Right hindlimb (tissue), 1 donor: ENCODE results near the gene PLEKHG3.
A peak's percentile ranks its signal among the peaks of the same experiment; 100 is the strongest.

ENCODE experiments used
- DNase-seq: peaks from one replicate; pipeline ENCODE4 v3.0.0-alpha.2; 2018

PLEKHG3 gene

GRCh38 chr14:64748995-64749714, 44.9 kb downstream of the PLEKHG3 start:
- DNase-seq: no peak

- no peak for DNase-seq
These were observed 48.7 kb downstream of the PLEKHG3 start for GRCh38 chr14:64752909-64753308.

GRCh38 chr14:64753374-64753773, 49.1 kb downstream of the PLEKHG3 start:
- no peak for DNase-seq

- DNase-seq: no peak
These were observed 49.8 kb downstream of the PLEKHG3 start for GRCh38 chr14:64753999-64754398.

GRCh38 chr14:64754685-64755084, 50.5 kb downstream of the PLEKHG3 start:
- DNase-seq: no peak

GRCh38 chr14:64755781-64756221, 51.6 kb downstream of the PLEKHG3 start:
- DNase-seq: no peak

GRCh38 chr14:64756712-64757111, 52.5 kb downstream of the PLEKHG3 start:
- DNase-seq: no peak

GRCh38 chr14:64757601-64758000, 53.4 kb downstream of the PLEKHG3 start:
- no peak for DNase-seq

GRCh38 chr14:64758025-64758521, 53.8 kb downstream of the PLEKHG3 start:
- no peak for DNase-seq

GRCh38 chr14:64758691-64759554, 54.7 kb downstream of the PLEKHG3 start:
- peak; percentile 82 for DNase-seq

GRCh38 chr14:64759555-64759938, 55.3 kb downstream of the PLEKHG3 start:
- no peak for DNase-seq

GRCh38 chr14:64760146-64760755, 56.0 kb downstream of the PLEKHG3 start:
- DNase-seq: no peak

GRCh38 chr14:64760916-64761315, 56.7 kb downstream of the PLEKHG3 start:
- no peak for DNase-seq

- DNase-seq: no peak
These were observed 57.3 kb downstream of the PLEKHG3 start for GRCh38 chr14:64761441-64762043.

GRCh38 chr14:64762044-64763034, 58.1 kb downstream of the PLEKHG3 start:
- DNase-seq: peak; percentile 93

GRCh38 chr14:64763085-64763782, 59.0 kb downstream of the PLEKHG3 start:
- no peak for DNase-seq

GRCh38 chr14:64763801-64764621, 59.8 kb downstream of the PLEKHG3 start:
- peak; percentile 53 for DNase-seq

- DNase-seq: peak; percentile 89
These were observed 60.7 kb downstream of the PLEKHG3 start for GRCh38 chr14:64764641-64765520.

- DNase-seq: no peak
These were observed 61.6 kb downstream of the PLEKHG3 start for GRCh38 chr14:64765740-64766302.
